ENCODE results near the gene SMIM8.

The SMIM8 gene

DNA sequence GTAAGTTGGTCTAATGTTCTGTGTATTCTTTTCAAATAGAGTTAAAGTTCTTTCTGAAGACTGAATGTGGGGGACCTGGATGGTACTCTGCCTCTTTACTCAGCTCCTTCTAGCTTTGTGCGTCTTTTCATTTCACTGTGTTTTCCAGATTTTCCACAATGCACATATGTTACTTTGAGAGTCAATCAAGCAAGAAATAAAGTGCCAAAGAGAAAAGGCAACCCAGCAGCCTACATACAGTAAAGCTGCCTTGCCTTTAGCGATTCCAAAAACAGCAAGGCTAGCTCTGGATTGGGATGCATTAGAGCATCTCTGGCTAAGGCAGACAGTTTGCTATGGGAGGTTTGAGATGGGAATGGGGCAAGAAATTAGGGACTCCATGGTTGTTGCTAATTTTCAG lies 27.5 kb downstream of the SMIM8 start:
- DNase-seq (ENCODE audit: insufficient read length, low spot score) (no peak), FAIRE-seq (no peak)
- no peak for TF ChIP-seq POLR2A (IDR thresholded peaks at IDR 0.05; ENCODE audit: low read depth, low read length)

DNA sequence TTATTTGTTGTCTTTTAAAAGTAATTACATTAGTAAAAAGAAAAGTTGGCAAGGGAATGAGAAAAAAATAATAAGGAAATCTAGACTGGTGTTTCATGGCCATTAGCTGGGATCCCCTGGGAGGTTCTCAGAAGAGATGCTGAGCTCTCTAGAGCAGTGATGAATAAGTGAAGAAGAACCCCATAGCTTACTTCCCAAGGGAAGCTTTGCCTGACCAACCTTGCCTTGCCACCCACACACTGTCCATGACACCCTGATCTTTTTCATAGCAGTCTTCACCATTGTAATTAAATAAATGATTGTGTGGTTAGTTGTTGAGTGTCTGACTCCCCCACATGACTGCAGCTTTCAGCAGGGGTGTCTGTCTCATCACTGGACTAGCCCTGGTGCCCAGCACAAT lies 28.1 kb downstream of the SMIM8 start:
- no peak for FAIRE-seq
- TF ChIP-seq POLR2A (IDR thresholded peaks at IDR 0.05; ENCODE audit: low read depth, low read length) = no peak
- no peak for DNase-seq (ENCODE audit: insufficient read length, low spot score)

DNA sequence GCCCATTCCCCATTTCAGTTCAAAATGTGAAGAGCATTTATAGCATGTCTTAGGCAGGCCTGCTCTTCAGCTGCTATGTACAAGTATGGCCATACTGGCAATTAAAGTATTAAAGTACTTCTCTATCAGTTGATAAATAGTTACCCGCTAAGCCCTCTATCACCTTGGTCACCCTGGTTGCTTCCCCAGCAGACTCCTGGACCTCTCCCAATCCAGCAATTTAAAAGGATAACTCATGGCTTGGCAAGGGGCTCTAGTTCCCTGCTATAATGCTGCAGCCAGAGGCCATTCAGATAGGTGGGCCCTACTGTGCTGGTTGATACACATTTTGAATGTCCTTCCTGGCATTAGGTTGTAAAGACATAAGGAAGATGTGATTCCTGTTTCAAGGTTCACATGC lies 29.2 kb downstream of the SMIM8 start:
- no peak for DNase-seq (ENCODE audit: insufficient read length, low spot score)
- FAIRE-seq = no peak
- no peak for TF ChIP-seq POLR2A (IDR thresholded peaks at IDR 0.05; ENCODE audit: low read depth, low read length)

DNA sequence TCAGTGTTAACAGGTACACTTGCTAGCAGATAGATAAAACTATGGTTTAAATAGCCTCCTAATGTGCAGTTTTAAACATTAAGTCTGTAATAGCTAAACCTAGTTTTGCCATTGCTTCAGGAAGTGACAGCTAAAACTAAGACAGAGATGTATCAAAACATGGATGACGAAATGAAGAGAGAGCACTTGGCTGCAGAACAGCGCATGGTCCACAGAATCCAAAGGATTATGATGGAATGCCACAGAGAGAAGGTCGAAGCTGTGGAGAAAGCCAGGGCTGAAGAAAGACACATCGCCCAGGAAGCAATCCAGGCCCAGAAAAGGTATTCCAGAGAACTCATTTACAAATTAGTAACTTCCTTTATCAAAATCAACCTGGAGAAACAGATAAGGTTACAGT lies 33.8 kb downstream of the SMIM8 start:
- no peak for TF ChIP-seq POLR2A (IDR thresholded peaks at IDR 0.05; ENCODE audit: low read depth, low read length)
- DNase-seq (ENCODE audit: insufficient read length, low spot score) (no peak), FAIRE-seq (no peak)

DNA sequence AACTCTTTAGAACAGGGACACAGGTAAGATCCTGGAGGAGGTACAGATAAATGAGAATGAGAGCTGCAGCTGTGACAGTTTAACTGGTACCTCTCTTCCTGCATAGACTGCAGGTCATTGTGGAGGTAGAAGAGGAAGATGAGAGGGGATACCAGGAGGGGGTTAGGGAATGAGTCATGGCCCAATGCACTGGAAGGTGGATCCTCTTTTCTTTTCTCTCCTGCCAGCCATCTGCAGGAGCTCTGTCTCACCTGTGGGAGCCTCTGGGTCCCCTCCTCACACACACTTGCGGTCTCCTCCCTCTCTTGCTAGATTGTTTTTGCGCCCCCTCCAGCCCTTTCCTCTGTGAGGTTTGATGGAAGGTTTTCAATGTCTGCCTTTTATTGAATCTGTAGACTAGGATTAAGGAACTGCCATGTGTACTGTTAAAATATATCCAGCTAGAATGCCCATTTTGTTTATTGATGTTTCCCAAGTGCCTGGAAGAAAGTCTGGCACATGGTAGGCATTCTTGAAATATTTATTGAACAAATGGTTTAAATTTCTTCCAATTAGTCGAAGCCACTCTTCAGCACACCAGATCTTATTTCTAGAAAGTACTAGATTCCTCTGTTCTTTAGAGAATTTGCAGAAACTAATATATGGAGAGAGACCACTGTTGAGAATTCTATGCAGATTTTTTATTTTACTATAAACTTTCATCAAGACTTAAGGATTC lies 35.2 kb downstream of the SMIM8 start:
- no peak for DNase-seq (ENCODE audit: insufficient read length, low spot score)
- no peak for TF ChIP-seq POLR2A (IDR thresholded peaks at IDR 0.05; ENCODE audit: low read depth, low read length)

DNA sequence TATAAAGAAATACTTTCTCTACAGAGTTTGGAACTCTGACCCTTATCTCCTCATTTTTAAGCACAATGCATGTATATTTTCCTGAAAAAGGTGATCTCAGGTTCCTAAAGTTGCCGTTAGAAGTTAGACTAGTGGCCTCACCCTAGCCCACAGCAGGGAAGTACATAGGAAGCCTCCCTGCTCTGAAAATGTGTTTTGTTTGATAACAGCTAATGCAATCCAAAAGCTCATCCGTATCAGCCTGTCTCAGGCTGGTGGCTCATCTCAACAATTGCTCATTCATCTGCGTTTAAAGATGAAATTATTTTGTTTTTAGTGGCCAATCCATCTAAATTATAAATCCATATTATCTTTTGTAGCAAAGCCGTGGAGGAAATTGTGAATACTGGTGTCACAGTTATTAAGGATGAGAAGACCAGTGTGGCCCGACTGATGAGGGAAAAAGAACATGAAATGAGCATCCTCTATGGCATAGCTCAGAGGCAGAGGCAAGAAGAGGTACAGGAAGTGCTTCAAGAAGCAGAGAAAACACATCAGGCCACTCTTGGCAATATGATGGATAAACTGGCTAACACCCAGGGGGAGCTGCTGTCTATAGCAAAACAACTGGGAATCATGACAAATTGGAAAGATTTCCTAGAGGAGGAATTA lies 42.3 kb downstream of the SMIM8 start:
- no peak for FAIRE-seq
- DNase-seq (ENCODE audit: insufficient read length, low spot score) = no peak
- TF ChIP-seq POLR2A (IDR thresholded peaks at IDR 0.05; ENCODE audit: low read depth, low read length) = no peak

More for the DNA sequence above, 35.2 kb downstream of the SMIM8 start:
- FAIRE-seq = no peak

DNA sequence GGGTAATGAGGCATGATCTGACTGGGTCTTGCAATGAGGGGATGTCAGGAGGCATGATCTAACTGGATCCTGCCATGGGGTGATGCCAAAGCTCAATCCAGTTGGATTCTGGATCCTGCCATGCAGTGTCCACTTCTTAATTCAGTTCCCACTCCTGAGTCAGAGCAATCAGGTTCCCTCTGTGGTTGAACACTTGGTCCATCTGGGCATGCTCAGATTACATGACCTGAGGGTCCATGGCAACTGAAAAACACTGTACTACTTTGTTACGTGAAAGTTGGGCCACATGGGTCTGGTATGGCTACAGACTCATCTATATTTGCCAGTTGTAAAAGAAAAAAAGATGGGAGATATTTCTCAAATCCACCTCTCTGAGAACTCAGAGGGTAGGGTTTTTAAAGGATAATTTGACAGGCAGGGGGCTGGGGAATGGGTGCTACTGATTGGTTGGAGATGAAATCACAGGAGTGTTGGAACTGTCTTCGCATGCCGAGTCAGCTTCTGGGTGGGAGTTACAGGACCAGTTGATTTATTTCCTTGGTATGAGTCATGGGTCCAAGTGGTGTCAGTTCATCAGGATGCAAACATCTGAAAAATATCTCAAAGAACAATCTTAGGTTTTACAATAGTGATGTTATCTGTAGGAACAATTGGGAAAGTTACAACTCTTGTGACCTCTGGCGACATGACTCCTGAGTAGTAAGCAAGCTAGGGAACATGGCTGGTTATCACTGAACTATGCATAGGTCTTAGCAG lies 43.9 kb downstream of the SMIM8 start:
- no peak for FAIRE-seq

DNA sequence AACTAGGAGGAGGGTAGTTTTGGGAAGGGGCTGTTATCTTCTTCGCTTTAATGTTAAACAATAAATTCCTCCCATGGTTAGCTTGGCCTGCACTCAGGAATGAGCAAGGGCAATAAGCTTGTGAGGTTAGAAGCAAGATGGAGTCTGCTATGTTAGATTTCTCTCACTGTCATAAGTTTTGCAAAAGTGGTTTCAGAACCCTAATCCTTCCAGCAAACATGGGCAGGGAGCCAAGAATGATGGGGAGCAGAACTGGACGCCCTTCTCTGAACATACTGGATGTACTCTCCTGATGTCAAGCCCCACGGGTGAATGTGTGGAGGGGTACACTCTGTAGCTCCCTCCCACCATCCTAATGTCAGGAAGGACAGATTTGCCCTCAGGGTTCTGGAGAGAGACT lies 44.5 kb downstream of the SMIM8 start:
- no peak for FAIRE-seq
- TF ChIP-seq POLR2A (IDR thresholded peaks at IDR 0.05; ENCODE audit: low read depth, low read length) = no peak
- DNase-seq (ENCODE audit: insufficient read length, low spot score) = no peak

More for the DNA sequence above, 43.9 kb downstream of the SMIM8 start:
- DNase-seq (ENCODE audit: insufficient read length, low spot score) = no peak
- TF ChIP-seq POLR2A (IDR thresholded peaks at IDR 0.05; ENCODE audit: low read depth, low read length) = no peak

DNA sequence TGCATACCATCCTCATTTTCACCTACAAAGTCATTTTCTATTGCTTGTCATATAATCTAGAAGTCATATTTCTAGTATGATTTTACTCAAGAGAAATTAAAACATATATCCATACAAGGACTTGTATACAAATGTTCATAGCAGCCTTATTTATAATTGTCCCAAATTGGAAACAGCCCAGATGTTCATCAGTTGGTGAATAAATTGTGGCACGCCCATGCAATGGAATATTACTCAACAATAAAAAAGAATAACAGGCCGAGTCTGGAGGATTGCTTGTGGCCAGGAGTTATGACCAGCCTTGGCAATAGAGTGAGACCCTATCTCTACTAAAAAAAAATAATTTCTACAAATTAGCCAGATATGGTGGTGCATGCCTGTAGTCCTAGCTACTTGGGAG lies 51.0 kb downstream of the SMIM8 start:
- FAIRE-seq = no peak
- no peak for TF ChIP-seq POLR2A (IDR thresholded peaks at IDR 0.05; ENCODE audit: low read depth, low read length)

DNA sequence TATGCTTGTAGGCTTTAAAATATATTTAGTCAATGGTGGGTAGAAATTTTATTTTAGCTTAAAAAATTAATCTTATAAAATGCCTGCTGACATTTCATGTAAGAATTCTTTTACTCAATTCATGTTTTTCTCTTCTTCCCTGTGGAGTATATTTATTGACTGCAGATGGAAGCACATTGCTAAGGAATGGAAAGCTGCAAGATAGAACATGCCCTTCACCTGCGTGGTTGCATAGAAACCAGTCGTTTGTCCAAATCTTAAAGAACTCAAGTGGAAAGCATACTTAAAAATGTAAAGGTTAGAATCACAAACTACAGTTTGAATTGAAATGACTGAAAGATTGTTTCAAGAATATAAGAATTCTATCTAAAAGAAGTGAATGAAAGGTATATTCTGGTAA lies 52.9 kb downstream of the SMIM8 start:
- FAIRE-seq (no peak), DNase-seq (ENCODE audit: insufficient read length, low spot score) (no peak)
- no peak for TF ChIP-seq POLR2A (IDR thresholded peaks at IDR 0.05; ENCODE audit: low read depth, low read length)

More for the DNA sequence above, 51.0 kb downstream of the SMIM8 start:
- DNase-seq (ENCODE audit: insufficient read length, low spot score) = no peak

DNA sequence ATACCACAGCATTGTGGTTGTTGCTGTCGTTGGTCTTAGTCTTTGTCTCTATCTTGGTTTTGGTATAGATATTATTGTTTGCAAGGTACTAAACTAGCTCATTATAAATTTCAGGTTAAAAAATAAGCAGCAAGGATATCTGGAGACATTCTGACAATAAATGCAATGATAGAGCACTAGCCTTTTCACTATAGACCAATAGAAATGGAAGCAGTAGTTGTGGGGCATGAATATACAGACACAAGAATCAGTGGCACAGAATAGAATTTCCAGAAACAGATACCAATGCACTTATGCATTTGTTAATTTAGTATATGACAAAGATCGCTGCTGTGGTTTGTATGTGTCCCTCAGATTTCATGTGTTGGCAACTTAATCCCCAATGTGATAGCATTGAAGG lies 54.3 kb downstream of the SMIM8 start:
- FAIRE-seq (no peak), DNase-seq (ENCODE audit: insufficient read length, low spot score) (no peak)
- TF ChIP-seq POLR2A (IDR thresholded peaks at IDR 0.05; ENCODE audit: low read depth, low read length) = no peak

DNA sequence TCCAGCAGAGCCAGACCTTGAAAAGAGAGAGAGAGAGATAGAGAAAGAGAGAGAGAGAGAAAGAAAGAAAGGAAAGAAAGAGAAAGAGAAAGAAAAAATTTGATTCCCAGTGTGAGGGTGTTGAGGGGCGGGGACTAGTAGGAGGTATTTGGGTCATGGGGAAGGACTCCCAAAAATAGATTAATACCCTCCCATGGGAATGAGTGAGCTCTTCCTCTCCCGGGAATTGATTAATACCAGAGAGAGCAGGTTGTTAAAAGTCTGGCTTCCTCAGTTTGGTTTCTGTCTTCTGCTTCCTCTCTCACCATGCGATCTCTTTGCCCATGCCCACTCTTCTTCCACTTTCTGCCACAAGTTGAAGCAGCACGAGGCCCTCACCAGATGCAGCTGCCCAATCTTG lies 56.6 kb downstream of the SMIM8 start:
- no peak for DNase-seq (ENCODE audit: insufficient read length, low spot score)
- no peak for TF ChIP-seq POLR2A (IDR thresholded peaks at IDR 0.05; ENCODE audit: low read depth, low read length)
- no peak for FAIRE-seq

DNA sequence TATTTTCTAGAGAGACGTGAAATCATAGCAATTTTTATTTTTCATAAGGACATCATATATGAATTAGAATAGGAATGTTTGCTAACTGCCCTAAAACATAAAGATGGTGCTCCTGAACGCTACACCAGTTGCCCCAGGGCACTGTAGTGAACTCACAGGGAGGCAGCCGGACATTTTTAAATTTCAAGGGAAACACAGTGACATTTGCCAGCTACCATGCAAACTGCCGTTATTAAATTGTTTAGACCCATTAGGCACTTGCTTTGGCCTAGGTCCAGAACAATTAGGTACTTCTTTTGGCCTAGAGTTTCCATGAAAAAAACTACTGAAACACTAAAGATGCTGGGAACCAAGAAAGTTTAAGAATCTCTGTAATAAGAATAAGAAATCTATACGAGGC lies 60.5 kb downstream of the SMIM8 start:
- DNase-seq (ENCODE audit: insufficient read length, low spot score) (no peak), FAIRE-seq (no peak)
- no peak for TF ChIP-seq POLR2A (IDR thresholded peaks at IDR 0.05; ENCODE audit: low read depth, low read length)

DNA sequence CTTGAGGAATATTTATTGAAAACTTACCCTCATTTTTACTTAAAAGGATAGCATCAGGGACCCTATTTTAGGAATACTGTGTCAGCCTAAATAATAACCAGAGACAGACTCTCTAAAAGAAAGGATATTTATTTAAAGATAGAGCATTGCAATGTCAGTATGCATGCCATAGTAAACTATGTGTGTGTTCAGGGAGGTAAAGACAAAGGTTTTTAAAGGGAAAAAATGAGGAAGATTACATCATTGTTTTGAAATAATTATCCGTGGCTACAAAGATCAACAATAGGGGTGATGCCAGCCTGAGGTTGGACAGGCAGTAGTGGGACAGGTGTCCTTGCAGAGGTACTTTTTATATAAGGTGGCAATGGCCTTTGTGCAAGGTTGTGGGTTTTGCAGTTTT lies 61.6 kb downstream of the SMIM8 start:
- no peak for TF ChIP-seq POLR2A (IDR thresholded peaks at IDR 0.05; ENCODE audit: low read depth, low read length)
- DNase-seq (ENCODE audit: insufficient read length, low spot score) (no peak), FAIRE-seq (no peak)

DNA sequence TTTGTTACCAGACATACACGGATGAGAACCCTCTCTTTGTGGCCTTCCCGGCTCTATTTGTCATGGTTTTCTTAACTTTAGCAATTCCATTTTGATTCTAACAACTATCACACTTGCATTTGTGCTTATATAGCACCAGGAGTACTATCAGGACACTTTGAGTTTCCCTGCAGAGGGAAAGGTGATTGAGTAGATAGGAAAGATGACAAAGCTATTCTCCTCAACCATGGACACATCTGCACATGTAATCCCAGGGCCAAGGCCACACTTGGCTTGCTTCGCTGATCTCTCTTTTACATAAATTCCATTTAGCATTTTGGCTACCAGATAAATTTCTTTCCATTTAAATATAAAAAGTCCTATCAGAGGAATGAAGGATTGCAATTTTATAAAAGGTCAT lies 62.1 kb downstream of the SMIM8 start:
- FAIRE-seq = no peak
- no peak for DNase-seq (ENCODE audit: insufficient read length, low spot score)
- no peak for TF ChIP-seq POLR2A (IDR thresholded peaks at IDR 0.05; ENCODE audit: low read depth, low read length)
